ENCODE data around the gene ENTHD1. TPM values are rescaled to one million over a fixed set of nuclear protein-coding genes. Genes with fewer than 3 reads are reported as not detected.

The ENTHD1 gene
- total and polyA plus RNA-seq, 12 donors = 0.09 TPM; not detected in 11

GRCh38 chr22:39820256-39820655 is 73.3 kb downstream of the ENTHD1 start:
- Histone ChIP-seq H3K9me3 (no peaks in the 10 kb centered on the region), H3K4me1 (peaks cover 0 to 6% (median 0%) of the 10 kb centered on the region in 9 donors), H3K4me3 (no peak overlapping the region), H3K36me3 (no peaks in the 10 kb centered on the region), H3K27ac (no peak overlapping the region), H3K27me3 (peaks cover 0 to 42% (median 12%) of the 10 kb centered on the region in 7 donors)
- DNase-seq (no peak), ATAC-seq (no peak)
- 61 to 77% methylated on average over 4 of the region's 4 CpGs for WGBS, 2 donors
- intact Hi-C loops (cut with DNase I) = no loop called here
- TF ChIP-seq, protein P1, sequence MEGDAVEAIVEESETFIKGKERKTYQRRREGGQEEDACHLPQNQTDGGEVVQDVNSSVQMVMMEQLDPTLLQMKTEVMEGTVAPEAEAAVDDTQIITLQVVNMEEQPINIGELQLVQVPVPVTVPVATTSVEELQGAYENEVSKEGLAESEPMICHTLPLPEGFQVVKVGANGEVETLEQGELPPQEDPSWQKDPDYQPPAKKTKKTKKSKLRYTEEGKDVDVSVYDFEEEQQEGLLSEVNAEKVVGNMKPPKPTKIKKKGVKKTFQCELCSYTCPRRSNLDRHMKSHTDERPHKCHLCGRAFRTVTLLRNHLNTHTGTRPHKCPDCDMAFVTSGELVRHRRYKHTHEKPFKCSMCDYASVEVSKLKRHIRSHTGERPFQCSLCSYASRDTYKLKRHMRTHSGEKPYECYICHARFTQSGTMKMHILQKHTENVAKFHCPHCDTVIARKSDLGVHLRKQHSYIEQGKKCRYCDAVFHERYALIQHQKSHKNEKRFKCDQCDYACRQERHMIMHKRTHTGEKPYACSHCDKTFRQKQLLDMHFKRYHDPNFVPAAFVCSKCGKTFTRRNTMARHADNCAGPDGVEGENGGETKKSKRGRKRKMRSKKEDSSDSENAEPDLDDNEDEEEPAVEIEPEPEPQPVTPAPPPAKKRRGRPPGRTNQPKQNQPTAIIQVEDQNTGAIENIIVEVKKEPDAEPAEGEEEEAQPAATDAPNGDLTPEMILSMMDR (IDR thresholded peaks at IDR 0.05) = no peak

DNA sequence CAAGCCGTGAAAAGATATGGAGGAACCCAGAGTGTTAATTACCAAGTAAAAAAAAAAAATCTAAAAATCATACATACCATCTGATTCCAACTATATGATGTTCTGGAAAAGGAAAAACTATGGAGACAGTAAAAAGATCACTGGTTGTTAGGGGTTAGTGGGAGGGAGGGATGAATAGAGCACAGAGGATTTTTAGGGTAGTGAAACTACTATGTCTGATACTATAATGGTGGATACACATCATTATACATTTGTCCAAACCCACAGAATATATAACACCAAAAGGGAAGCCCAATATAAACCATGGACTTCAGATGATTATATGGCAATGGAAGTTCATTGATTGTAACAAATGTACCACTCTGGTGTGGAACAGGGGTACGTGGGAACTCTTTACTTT is 74.1 kb downstream of the ENTHD1 start:
- intact Hi-C loops (cut with DNase I) = no loop called here
- 74 to 78% methylated on average over 2 of the region's 2 CpGs for WGBS, 2 donors
- ATAC-seq (no peak), DNase-seq (no peak)
- H3K27ac ChIP-seq = no peak overlapping the region
- peaks cover 0 to 6% (median 0%) of the 10 kb centered on the region in 9 donors for H3K4me1 ChIP-seq
- no peaks in the 10 kb centered on the region for H3K9me3 ChIP-seq
- no peak overlapping the region for H3K4me3 ChIP-seq
- peaks cover 0 to 43% (median 13%) of the 10 kb centered on the region in 7 donors for H3K27me3 ChIP-seq
- no peaks in the 10 kb centered on the region for H3K36me3 ChIP-seq
- TF ChIP-seq, protein P1 (IDR thresholded peaks at IDR 0.05) = no peak

GRCh38 chr22:39818094-39818493 is 75.5 kb downstream of the ENTHD1 start:
- TF ChIP-seq, protein P1 (IDR thresholded peaks at IDR 0.05) = no peak
- Histone ChIP-seq H3K4me1 (peaks cover 0 to 6% (median 0%) of the 10 kb centered on the region in 9 donors), H3K9me3 (no peaks in the 10 kb centered on the region), H3K36me3 (no peaks in the 10 kb centered on the region), H3K4me3 (no peak overlapping the region), H3K27me3 (peaks cover 0 to 37% (median 14%) of the 10 kb centered on the region in 7 donors), H3K27ac (no peak overlapping the region)
- intact Hi-C loops (cut with DNase I) = no loop called here
- WGBS, 2 donors = 42 to 54% methylated on average over 5 of the region's 5 CpGs
- DNase-seq (no peak), ATAC-seq (no peak)

DNA sequence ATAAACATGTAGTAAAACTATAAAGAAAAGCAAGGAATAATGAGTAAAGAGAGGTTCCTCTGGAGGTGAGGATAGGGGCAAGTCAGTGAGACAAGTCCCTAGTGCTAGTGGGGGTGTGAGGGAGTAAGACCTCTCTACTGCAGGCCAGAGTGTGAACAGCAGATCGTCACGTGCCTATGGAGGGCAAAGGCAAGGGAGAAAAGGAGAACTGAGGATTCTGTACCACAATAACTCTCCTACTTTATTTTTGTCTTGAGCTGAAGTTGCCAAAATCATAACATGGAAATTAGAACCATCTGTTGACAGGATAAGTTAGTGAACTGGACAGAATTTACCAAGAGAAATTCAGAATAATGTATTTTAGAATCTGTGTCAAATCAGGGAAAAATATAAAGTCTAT is 77.6 kb downstream of the ENTHD1 start:
- Histone ChIP-seq H3K9me3 (no peaks in the 10 kb centered on the region), H3K27me3 (peaks cover 0 to 57% (median 36%) of the 10 kb centered on the region in 7 donors), H3K4me3 (no peak overlapping the region), H3K27ac (no peak overlapping the region), H3K4me1 (peaks cover 0 to 6% (median 0%) of the 10 kb centered on the region in 9 donors), H3K36me3 (no peaks in the 10 kb centered on the region)
- ATAC-seq (no peak), DNase-seq (no peak)
- WGBS, 2 donors = 10 to 20% methylated on average over 2 of the region's 2 CpGs
- TF ChIP-seq, protein P1 (IDR thresholded peaks at IDR 0.05) = no peak
- intact Hi-C loops (cut with DNase I) = no loop called here

All from heart right ventricle (tissue), 16 donors.